IMR-90 (cell line): ENCODE measurements around the gene BHLHE23.

Source experiments
- MAFK ChIP-seq: IDR thresholded peaks from 2 replicates; pipeline ENCODE4 v1.6.1; 2012; ENCODE audit warnings: low read depth, low read length, improper control_type of control experiment
- POLR2A ChIP-seq: IDR thresholded peaks from 2 replicates; pipeline ENCODE4 v1.6.1; 2012; ENCODE audit warnings: mild to moderate bottlenecking, low read depth, low read length

- TF ChIP-seq POLR2A = no peak
- TF ChIP-seq MAFK = no peak
These were observed 28.2 kb downstream of the BHLHE23 start for GRCh38 chr20:62978561-62978943.
